Osteoblast (primary cell): ENCODE measurements around the gene SLC6A17. TPM values are rescaled to one million over a fixed set of nuclear protein-coding genes. Genes with fewer than 3 reads are reported as not detected.

Experiments
- DNase-seq: peaks from one replicate; pipeline ENCODE4 v3.0.0; 2011; ENCODE audit warnings: low spot score, mixed read lengths; ENCODE audit not compliant: insufficient read length; ENCODE audit errors: missing footprints
- H2AFZ ChIP-seq: 2 replicates; pipeline ENCODE4 v1.6.0; 2011; ENCODE audit warnings: mild to moderate bottlenecking, low read length
- H3K27ac ChIP-seq: 2 replicates; pipeline ENCODE4 v1.5.1; 2011; ENCODE audit warnings: mild to moderate bottlenecking, low read depth, low read length, moderate library complexity
- H3K27me3 ChIP-seq: 2 replicates; pipeline ENCODE4 v1.6.0; 2012; ENCODE audit warnings: mild to moderate bottlenecking, control low read depth, inconsistent platforms, low read length, moderate library complexity; ENCODE audit not compliant: insufficient read depth
- H3K36me3 ChIP-seq: 2 replicates; pipeline ENCODE4 v1.5.1; 2011; ENCODE audit warnings: mild to moderate bottlenecking, low read length, control low read depth, moderate library complexity; ENCODE audit not compliant: insufficient read depth
- H3K4me1 ChIP-seq: 2 replicates; pipeline ENCODE4 v1.5.1; 2011; ENCODE audit warnings: mild to moderate bottlenecking, low read length, control low read depth, moderate library complexity; ENCODE audit not compliant: insufficient read depth
- H3K4me2 ChIP-seq: 2 replicates; pipeline ENCODE4 v1.6.0; 2011; ENCODE audit warnings: mild to moderate bottlenecking, low read length; ENCODE audit not compliant: insufficient read depth
- H3K4me3 ChIP-seq: fragments of 200-600 bp; sonication (generic); 3 replicates; pipeline ENCODE4 v1.5.1; 2012; ENCODE audit warnings: mild to moderate bottlenecking, low read length, inconsistent platforms; ENCODE audit not compliant: insufficient read depth
- H3K79me2 ChIP-seq: 2 replicates; pipeline ENCODE4 v1.6.0; 2012; ENCODE audit warnings: mild to moderate bottlenecking, low read length, control low read depth, inconsistent platforms; ENCODE audit not compliant: insufficient read depth
- H3K9me3 ChIP-seq: 2 replicates; pipeline ENCODE4 v1.5.1; 2011; ENCODE audit warnings: low read depth, low read length, control low read depth
- H4K20me1 ChIP-seq: 2 replicates; pipeline ENCODE4 v1.6.0; 2012; ENCODE audit warnings: mild to moderate bottlenecking, low read length, control low read depth; ENCODE audit not compliant: insufficient read depth
- total RNA-seq: library from RNA; depleted of rRNA; stranded (reverse); fragments of >200 nt; gene quantifications from 2 replicates; pipeline ENCODE4 v1.2.3, GENCODE V29; 2012
- TF ChIP-seq, protein P1 (sequence below): IDR thresholded peaks from 2 replicates; pipeline ENCODE4 v1.5.1; 2011; ENCODE audit warnings: mild to moderate bottlenecking, low read depth, low read length, moderate library complexity; ENCODE audit errors: extremely low read depth

The SLC6A17 gene
- total RNA-seq, 1 donor: under 0.01 TPM

GRCh38 chr1:110239441-110240430, 89.4 kb downstream of the SLC6A17 start:
- Histone ChIP-seq H4K20me1 (no peaks in the 10 kb centered on the region), H3K27ac (no peak overlapping the region), H3K4me1 (peaks cover 25% of the 10 kb centered on the region), H3K4me3 (no peak overlapping the region), H3K9me3 (no peaks in the 10 kb centered on the region), H3K79me2 (no peaks in the 10 kb centered on the region), H2AFZ (no peak overlapping the region), H3K4me2 (no peak overlapping the region), H3K36me3 (no peaks in the 10 kb centered on the region), H3K27me3 (peaks cover 3% of the 10 kb centered on the region)
- DNase-seq: no peak
- TF ChIP-seq, protein P1, sequence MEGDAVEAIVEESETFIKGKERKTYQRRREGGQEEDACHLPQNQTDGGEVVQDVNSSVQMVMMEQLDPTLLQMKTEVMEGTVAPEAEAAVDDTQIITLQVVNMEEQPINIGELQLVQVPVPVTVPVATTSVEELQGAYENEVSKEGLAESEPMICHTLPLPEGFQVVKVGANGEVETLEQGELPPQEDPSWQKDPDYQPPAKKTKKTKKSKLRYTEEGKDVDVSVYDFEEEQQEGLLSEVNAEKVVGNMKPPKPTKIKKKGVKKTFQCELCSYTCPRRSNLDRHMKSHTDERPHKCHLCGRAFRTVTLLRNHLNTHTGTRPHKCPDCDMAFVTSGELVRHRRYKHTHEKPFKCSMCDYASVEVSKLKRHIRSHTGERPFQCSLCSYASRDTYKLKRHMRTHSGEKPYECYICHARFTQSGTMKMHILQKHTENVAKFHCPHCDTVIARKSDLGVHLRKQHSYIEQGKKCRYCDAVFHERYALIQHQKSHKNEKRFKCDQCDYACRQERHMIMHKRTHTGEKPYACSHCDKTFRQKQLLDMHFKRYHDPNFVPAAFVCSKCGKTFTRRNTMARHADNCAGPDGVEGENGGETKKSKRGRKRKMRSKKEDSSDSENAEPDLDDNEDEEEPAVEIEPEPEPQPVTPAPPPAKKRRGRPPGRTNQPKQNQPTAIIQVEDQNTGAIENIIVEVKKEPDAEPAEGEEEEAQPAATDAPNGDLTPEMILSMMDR: no peak

DNA sequence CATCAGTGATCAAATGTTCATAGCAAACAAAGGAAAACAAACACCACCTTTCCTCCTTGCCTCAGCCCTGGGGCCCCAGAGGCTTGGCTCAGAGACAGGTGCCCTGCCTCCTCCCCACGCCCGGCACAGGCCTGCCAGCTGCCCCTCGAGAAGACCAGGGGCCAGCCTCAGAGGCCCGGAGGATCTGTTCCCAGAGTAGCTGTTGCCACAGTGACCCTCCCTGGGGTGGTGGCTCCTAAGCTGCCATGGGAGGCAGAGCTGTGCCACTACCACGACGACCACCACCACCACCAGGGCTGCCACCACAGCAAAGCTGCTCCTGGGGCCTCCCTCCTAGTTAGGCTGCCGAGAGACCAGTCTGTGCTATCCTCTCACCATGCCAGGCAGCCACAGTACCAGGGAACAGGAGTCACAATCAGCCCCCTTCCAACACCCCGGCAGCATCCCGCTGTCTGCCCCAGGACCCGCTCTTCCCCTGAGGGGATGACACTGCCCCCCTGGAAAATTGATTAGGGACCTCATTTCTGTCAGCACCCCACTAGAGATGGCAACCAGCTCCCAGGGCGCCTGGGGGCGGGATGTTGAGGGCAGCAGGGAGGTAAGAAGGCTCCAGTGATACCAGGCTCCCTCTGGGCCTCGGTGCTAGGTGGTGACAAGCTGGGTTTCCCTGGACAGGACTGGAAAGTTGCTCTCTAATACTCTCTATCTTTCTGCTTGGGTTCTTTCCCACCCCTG, 90.3 kb downstream of the SLC6A17 start:
- Histone ChIP-seq H3K79me2 (no peaks in the 10 kb centered on the region), H2AFZ (no peak overlapping the region), H4K20me1 (no peaks in the 10 kb centered on the region), H3K4me3 (no peak overlapping the region), H3K27me3 (peaks cover 8% of the 10 kb centered on the region), H3K27ac (no peak overlapping the region), H3K9me3 (no peaks in the 10 kb centered on the region), H3K4me1 (peaks cover 16% of the 10 kb centered on the region), H3K4me2 (no peak overlapping the region), H3K36me3 (no peaks in the 10 kb centered on the region)
- TF ChIP-seq, protein P1: no peak
- no peak for DNase-seq

GRCh38 chr1:110241516-110241915, 91.2 kb downstream of the SLC6A17 start:
- H3K27me3 ChIP-seq: peaks cover 12% of the 10 kb centered on the region
- DNase-seq: no peak

More at GRCh38 chr1:110241516-110241915, 91.2 kb downstream of the SLC6A17 start:
- H2AFZ ChIP-seq: no peak overlapping the region
- H3K27ac ChIP-seq: no peak overlapping the region
- no peak overlapping the region for H3K4me3 ChIP-seq
- no peaks in the 10 kb centered on the region for H3K36me3 ChIP-seq
- peaks cover 9% of the 10 kb centered on the region for H3K4me1 ChIP-seq
- no peaks in the 10 kb centered on the region for H3K9me3 ChIP-seq
- no peaks in the 10 kb centered on the region for H4K20me1 ChIP-seq
- H3K79me2 ChIP-seq: no peaks in the 10 kb centered on the region
- H3K4me2 ChIP-seq: no peak overlapping the region
- TF ChIP-seq, protein P1: no peak
